ENCODE measurements around the gene CBR1.
A peak's percentile ranks its signal among the peaks of the same experiment; 100 is the strongest.

The CBR1 gene

GRCh38 chr21:36048357-36048756 is 21.5 kb upstream of the CBR1 start:
- H3K27ac ChIP-seq (ENCODE audit: insufficient read depth, low read length, poor library complexity, severe bottlenecking), result no peak overlapping the region
- peaks cover 45% of the 10 kb centered on the region for H3K36me3 ChIP-seq (ENCODE audit: control insufficient read depth, insufficient read depth, low read length)
- H3K27me3 ChIP-seq (replicated peaks; ENCODE audit: control insufficient read depth, insufficient read depth, low read length, poor library complexity, severe bottlenecking), result no peaks in the 10 kb centered on the region
- no peaks in the 10 kb centered on the region for H3K9me3 ChIP-seq (ENCODE audit: control insufficient read depth, low read length)
- H3K4me1 ChIP-seq (ENCODE audit: control insufficient read depth, insufficient read depth, low read length, poor library complexity, severe bottlenecking), result no peaks in the 10 kb centered on the region
- no peak overlapping the region for H3K4me3 ChIP-seq (ENCODE audit: insufficient read depth, low read depth, low read length, poor library complexity, severe bottlenecking)
- DNase-seq, result no peak

- H3K9me3 ChIP-seq (ENCODE audit: control insufficient read depth, low read length), result no peaks in the 10 kb centered on the region
- peaks cover 3% of the 10 kb centered on the region for H3K4me1 ChIP-seq (ENCODE audit: control insufficient read depth, insufficient read depth, low read length, poor library complexity, severe bottlenecking)
- DNase-seq, result no peak
- no peaks in the 10 kb centered on the region for H3K27me3 ChIP-seq (replicated peaks; ENCODE audit: control insufficient read depth, insufficient read depth, low read length, poor library complexity, severe bottlenecking)
- no peak overlapping the region for H3K4me3 ChIP-seq (ENCODE audit: insufficient read depth, low read depth, low read length, poor library complexity, severe bottlenecking)
- peaks cover 55% of the 10 kb centered on the region for H3K36me3 ChIP-seq (ENCODE audit: control insufficient read depth, insufficient read depth, low read length)
- no peak overlapping the region for H3K27ac ChIP-seq (ENCODE audit: insufficient read depth, low read length, poor library complexity, severe bottlenecking)
Measured at GRCh38 chr21:36052860-36053714, 16.7 kb upstream of the CBR1 start.

GRCh38 chr21:36053715-36054062 is 16.1 kb upstream of the CBR1 start:
- H3K27ac ChIP-seq (ENCODE audit: insufficient read depth, low read length, poor library complexity, severe bottlenecking), result no peak overlapping the region
- no peaks in the 10 kb centered on the region for H3K27me3 ChIP-seq (replicated peaks; ENCODE audit: control insufficient read depth, insufficient read depth, low read length, poor library complexity, severe bottlenecking)
- DNase-seq, result no peak
- no peak overlapping the region for H3K4me3 ChIP-seq (ENCODE audit: insufficient read depth, low read depth, low read length, poor library complexity, severe bottlenecking)
- H3K36me3 ChIP-seq (ENCODE audit: control insufficient read depth, insufficient read depth, low read length), result peaks cover 59% of the 10 kb centered on the region
- no peaks in the 10 kb centered on the region for H3K9me3 ChIP-seq (ENCODE audit: control insufficient read depth, low read length)
- peaks cover 3% of the 10 kb centered on the region for H3K4me1 ChIP-seq (ENCODE audit: control insufficient read depth, insufficient read depth, low read length, poor library complexity, severe bottlenecking)

GRCh38 chr21:36055551-36055950 is 14.3 kb upstream of the CBR1 start:
- peaks cover 52% of the 10 kb centered on the region for H3K36me3 ChIP-seq (ENCODE audit: control insufficient read depth, insufficient read depth, low read length)
- peaks cover 3% of the 10 kb centered on the region for H3K4me1 ChIP-seq (ENCODE audit: control insufficient read depth, insufficient read depth, low read length, poor library complexity, severe bottlenecking)
- no peaks in the 10 kb centered on the region for H3K9me3 ChIP-seq (ENCODE audit: control insufficient read depth, low read length)
- H3K4me3 ChIP-seq (ENCODE audit: insufficient read depth, low read depth, low read length, poor library complexity, severe bottlenecking), result no peak overlapping the region
- DNase-seq, result no peak
- no peaks in the 10 kb centered on the region for H3K27me3 ChIP-seq (replicated peaks; ENCODE audit: control insufficient read depth, insufficient read depth, low read length, poor library complexity, severe bottlenecking)
- H3K27ac ChIP-seq (ENCODE audit: insufficient read depth, low read length, poor library complexity, severe bottlenecking), result no peak overlapping the region

- peak overlapping the region; percentile 89 for H3K4me3 ChIP-seq (ENCODE audit: insufficient read depth, low read depth, low read length, poor library complexity, severe bottlenecking)
- H3K36me3 ChIP-seq (ENCODE audit: control insufficient read depth, insufficient read depth, low read length), result peaks cover 32% of the 10 kb centered on the region
- no peaks in the 10 kb centered on the region for H3K27me3 ChIP-seq (replicated peaks; ENCODE audit: control insufficient read depth, insufficient read depth, low read length, poor library complexity, severe bottlenecking)
- no peak for DNase-seq
- peak overlapping the region; percentile 86 for H3K27ac ChIP-seq (ENCODE audit: insufficient read depth, low read length, poor library complexity, severe bottlenecking)
- no peaks in the 10 kb centered on the region for H3K4me1 ChIP-seq (ENCODE audit: control insufficient read depth, insufficient read depth, low read length, poor library complexity, severe bottlenecking)
- no peaks in the 10 kb centered on the region for H3K9me3 ChIP-seq (ENCODE audit: control insufficient read depth, low read length)
Measured at GRCh38 chr21:36059823-36060158, 10.0 kb upstream of the CBR1 start.

- Histone ChIP-seq H3K4me3 (ENCODE audit: insufficient read depth, low read depth, low read length, poor library complexity, severe bottlenecking) (peak within 1 kb of the TSS; percentile 89), H3K4me1 (ENCODE audit: control insufficient read depth, insufficient read depth, low read length, poor library complexity, severe bottlenecking) (no peaks in the 10 kb centered on the region), H3K27me3 (replicated peaks; ENCODE audit: control insufficient read depth, insufficient read depth, low read length, poor library complexity, severe bottlenecking) (no peaks in the 10 kb centered on the region), H3K9me3 (ENCODE audit: control insufficient read depth, low read length) (no peaks in the 10 kb centered on the region), H3K36me3 (ENCODE audit: control insufficient read depth, insufficient read depth, low read length) (peaks cover 27% of the 10 kb centered on the region), H3K27ac (ENCODE audit: insufficient read depth, low read length, poor library complexity, severe bottlenecking) (peak within 1 kb of the TSS; percentile 86)
- DNase-seq, result peak; percentile 84 to 87 (median 87)
Measured at GRCh38 chr21:36060159-36060921, 9.5 kb upstream of the CBR1 start, which contains the start of gene SETD4. Gene SETD4, minus strand, starts transcription at chr21:36060526. Its CDS starts 1,638 bp downstream, at chr21:36058888.

GRCh38 chr21:36061445-36061844 is 8.4 kb upstream of the CBR1 start:
- no peak overlapping the region for H3K4me3 ChIP-seq (ENCODE audit: insufficient read depth, low read depth, low read length, poor library complexity, severe bottlenecking)
- H3K36me3 ChIP-seq (ENCODE audit: control insufficient read depth, insufficient read depth, low read length), result peaks cover 16% of the 10 kb centered on the region
- H3K27ac ChIP-seq (ENCODE audit: insufficient read depth, low read length, poor library complexity, severe bottlenecking), result no peak overlapping the region
- no peaks in the 10 kb centered on the region for H3K4me1 ChIP-seq (ENCODE audit: control insufficient read depth, insufficient read depth, low read length, poor library complexity, severe bottlenecking)
- H3K27me3 ChIP-seq (replicated peaks; ENCODE audit: control insufficient read depth, insufficient read depth, low read length, poor library complexity, severe bottlenecking), result no peaks in the 10 kb centered on the region
- no peak for DNase-seq
- no peaks in the 10 kb centered on the region for H3K9me3 ChIP-seq (ENCODE audit: control insufficient read depth, low read length)

GRCh38 chr21:36063375-36064084 is 6.3 kb upstream of the CBR1 start:
- no peaks in the 10 kb centered on the region for H3K4me1 ChIP-seq (ENCODE audit: control insufficient read depth, insufficient read depth, low read length, poor library complexity, severe bottlenecking)
- H3K27me3 ChIP-seq (replicated peaks; ENCODE audit: control insufficient read depth, insufficient read depth, low read length, poor library complexity, severe bottlenecking), result no peaks in the 10 kb centered on the region
- no peaks in the 10 kb centered on the region for H3K36me3 ChIP-seq (ENCODE audit: control insufficient read depth, insufficient read depth, low read length)
- no peak for DNase-seq
- no peaks in the 10 kb centered on the region for H3K9me3 ChIP-seq (ENCODE audit: control insufficient read depth, low read length)
- H3K27ac ChIP-seq (ENCODE audit: insufficient read depth, low read length, poor library complexity, severe bottlenecking), result no peak overlapping the region
- no peak overlapping the region for H3K4me3 ChIP-seq (ENCODE audit: insufficient read depth, low read depth, low read length, poor library complexity, severe bottlenecking)

GRCh38 chr21:36064085-36064460 is 5.8 kb upstream of the CBR1 start:
- no peaks in the 10 kb centered on the region for H3K4me1 ChIP-seq (ENCODE audit: control insufficient read depth, insufficient read depth, low read length, poor library complexity, severe bottlenecking)
- no peak overlapping the region for H3K4me3 ChIP-seq (ENCODE audit: insufficient read depth, low read depth, low read length, poor library complexity, severe bottlenecking)
- DNase-seq, result no peak
- no peaks in the 10 kb centered on the region for H3K9me3 ChIP-seq (ENCODE audit: control insufficient read depth, low read length)
- H3K27ac ChIP-seq (ENCODE audit: insufficient read depth, low read length, poor library complexity, severe bottlenecking), result no peak overlapping the region
- no peaks in the 10 kb centered on the region for H3K27me3 ChIP-seq (replicated peaks; ENCODE audit: control insufficient read depth, insufficient read depth, low read length, poor library complexity, severe bottlenecking)
- H3K36me3 ChIP-seq (ENCODE audit: control insufficient read depth, insufficient read depth, low read length), result no peaks in the 10 kb centered on the region
